Measurements from ENCODE around the gene LY6G6C.

The LY6G6C gene

GRCh38 chr6:31669676-31670075, 51.9 kb downstream of the LY6G6C start, which contains the start of gene LY6G5B:
TSS of gene LY6G5B (plus strand) at chr6:31669976. CDS start at chr6:31670951, 975 bp downstream.
- Histone ChIP-seq H3K27ac (no peak within 1 kb of the TSS), H3K9me3 (ENCODE audit: severe bottlenecking) (no peaks in the 10 kb centered on the region), H3K27me3 (ENCODE audit: insufficient read depth, low read depth, severe bottlenecking) (no peaks in the 10 kb centered on the region), H3K4me3 (ENCODE audit: low read depth, low read length) (no peak within 1 kb of the TSS), H3K36me3 (peaks cover 77% of the 10 kb centered on the region)
- no peak for DNase-seq
- TF ChIP-seq CTCF (IDR thresholded peaks at IDR 0.05; ENCODE audit: low read depth, low read length): no peak
